Spinal cord (tissue), 10 donors: ENCODE results near the gene TLN1. TPM values are rescaled to one million over a fixed set of nuclear protein-coding genes. Genes with fewer than 3 reads are reported as not detected.

Experiments used
- DNase-seq, 6 donors: peaks; one replicate each; pipeline versions ENCODE4 v3.0.0 to v3.0.0-alpha.2; 2013 to 2015; ENCODE audit warnings: low spot score in 6 of 6, low read depth in 4 of 6
- H3K27ac ChIP-seq: one replicate; pipeline ENCODE4 v1.5.1; 2013; ENCODE audit warnings: low read depth, low read length, control low read depth
- H3K27me3 ChIP-seq: one replicate; pipeline ENCODE4 v1.6.1; 2013; ENCODE audit warnings: low read length; ENCODE audit not compliant: control insufficient read depth, insufficient read depth
- H3K36me3 ChIP-seq: one replicate; pipeline ENCODE4 v1.6.1; 2013; ENCODE audit warnings: low read length; ENCODE audit not compliant: control insufficient read depth, insufficient read depth
- H3K4me1 ChIP-seq: one replicate; pipeline ENCODE4 v1.6.1; 2013; ENCODE audit warnings: low read length; ENCODE audit not compliant: control insufficient read depth, insufficient read depth
- H3K4me3 ChIP-seq: one replicate; pipeline ENCODE4 v1.5.1; 2013; ENCODE audit warnings: low read depth, low read length, control low read depth
- H3K9me3 ChIP-seq: one replicate; pipeline ENCODE4 v1.6.1; 2013; ENCODE audit warnings: low read length; ENCODE audit not compliant: control insufficient read depth, insufficient read depth
- whole genome bisulfite sequencing: methylation state at CpG from one replicate; pipeline ENCODE4 v1.1.5; 2013; ENCODE audit warnings: missing lambda C conversion rate; ENCODE audit not compliant: insufficient coverage; 5-methylcytosine and 5-hydroxymethylcytosine counted together
- polyA plus RNA-seq, 2 donors: library from polyadenylated mRNA; unstranded; fragments of 120-200 nt; gene quantifications; one replicate each; pipeline ENCODE4 v1.2.1, GENCODE V29; 2013; ENCODE audit not compliant: insufficient read length in 2 of 2
- total RNA-seq, 2 donors: library from RNA; depleted of rRNA in 1 of 2; stranded (reverse); fragments of 120-200 nt in 1 of 2; fragments of >200 nt in 1 of 2; gene quantifications; one replicate each; pipeline versions ENCODE4 v1.2.3 to v1.2.4, GENCODE V29; 2013 to 2014
- donor health status: healthy.

TLN1 gene
- total and polyA plus RNA-seq, 4 donors: 73.7 to 135 (median 83.0) TPM

DNA sequence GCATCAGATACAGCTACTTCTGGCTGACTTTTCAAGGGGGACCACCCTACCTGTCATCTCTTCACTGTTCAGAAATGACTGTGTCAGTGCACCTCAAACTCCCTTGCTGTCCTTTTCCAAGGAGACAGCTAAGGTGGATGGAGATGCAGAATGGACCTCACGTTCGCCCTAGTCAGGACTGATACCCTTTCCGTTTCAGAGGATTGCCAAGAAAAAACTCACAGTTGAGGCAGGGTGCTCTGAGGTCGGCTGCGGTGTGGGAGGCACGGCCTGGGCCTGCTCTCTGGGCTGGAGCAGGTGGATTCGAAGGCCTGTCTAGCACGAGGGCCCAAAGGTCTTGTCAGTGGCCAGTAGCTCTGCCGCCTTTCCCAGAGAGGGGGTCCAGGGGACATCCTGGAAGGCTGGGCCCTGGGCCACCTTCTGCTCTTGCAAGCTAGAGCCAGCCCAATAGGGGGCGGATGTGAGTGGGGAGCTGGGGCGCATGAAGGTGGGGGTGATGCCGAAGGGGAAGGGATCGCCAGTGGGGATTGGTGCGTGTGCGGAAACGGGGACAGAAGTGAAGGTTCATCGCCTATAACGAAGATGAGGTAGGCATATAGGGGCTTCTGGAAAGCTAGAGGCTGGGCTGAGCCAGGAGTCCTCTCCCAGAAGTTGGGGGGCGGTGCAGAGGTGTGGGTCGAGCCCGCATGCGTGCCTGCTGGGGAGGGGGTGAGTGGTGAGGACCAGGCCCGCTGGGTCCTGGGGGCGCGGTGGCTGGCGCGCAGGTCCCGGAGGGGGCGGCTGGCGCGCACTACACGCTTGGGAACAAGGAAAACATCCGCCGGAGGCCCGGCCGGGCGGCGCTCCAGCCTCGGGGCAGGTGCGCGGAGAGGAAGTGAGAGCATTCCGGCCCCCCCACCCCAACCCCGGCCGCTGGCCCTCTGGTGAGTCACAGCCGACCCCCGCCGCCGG lies 24.6 kb upstream of the TLN1 start:
- H3K36me3 ChIP-seq: peaks cover 37% of the 10 kb centered on the region
- peak overlapping the region; percentile 79 for H3K4me3 ChIP-seq
- H3K27me3 ChIP-seq: no peaks in the 10 kb centered on the region
- peak in 2 of 6 donors; percentile 82 to 84 for DNase-seq
- H3K9me3 ChIP-seq: no peaks in the 10 kb centered on the region
- peak overlapping the region; percentile 92 for H3K27ac ChIP-seq
- 12% methylated on average over 39 of the region's 48 CpGs for WGBS
- peaks cover 11% of the 10 kb centered on the region for H3K4me1 ChIP-seq

DNA sequence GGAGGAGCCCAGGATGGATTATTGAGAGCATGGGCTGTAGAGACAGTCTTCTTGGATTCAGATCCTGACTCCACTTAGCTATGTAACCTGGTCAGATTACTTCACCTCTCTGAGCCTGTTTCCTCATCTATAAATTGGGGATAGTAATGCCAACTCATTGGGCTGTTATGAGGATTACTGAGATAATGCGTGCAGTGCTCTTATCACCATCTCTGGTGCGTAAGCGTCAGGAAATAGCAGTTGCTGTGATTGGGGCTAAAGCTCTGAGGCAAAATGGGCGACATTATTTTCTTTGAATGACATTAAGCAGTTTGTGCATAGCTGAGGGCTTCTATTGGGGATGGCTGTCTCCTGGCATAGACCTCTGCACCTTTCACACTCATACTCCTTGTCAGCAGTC lies 23.1 kb upstream of the TLN1 start:
- Histone ChIP-seq H3K4me1 (peaks cover 17% of the 10 kb centered on the region), H3K27me3 (no peaks in the 10 kb centered on the region), H3K9me3 (no peaks in the 10 kb centered on the region), H3K4me3 (no peak overlapping the region), H3K27ac (no peak overlapping the region), H3K36me3 (peaks cover 47% of the 10 kb centered on the region)
- DNase-seq: no peak
- 93% methylated on average over 2 of the region's 4 CpGs for WGBS

DNA sequence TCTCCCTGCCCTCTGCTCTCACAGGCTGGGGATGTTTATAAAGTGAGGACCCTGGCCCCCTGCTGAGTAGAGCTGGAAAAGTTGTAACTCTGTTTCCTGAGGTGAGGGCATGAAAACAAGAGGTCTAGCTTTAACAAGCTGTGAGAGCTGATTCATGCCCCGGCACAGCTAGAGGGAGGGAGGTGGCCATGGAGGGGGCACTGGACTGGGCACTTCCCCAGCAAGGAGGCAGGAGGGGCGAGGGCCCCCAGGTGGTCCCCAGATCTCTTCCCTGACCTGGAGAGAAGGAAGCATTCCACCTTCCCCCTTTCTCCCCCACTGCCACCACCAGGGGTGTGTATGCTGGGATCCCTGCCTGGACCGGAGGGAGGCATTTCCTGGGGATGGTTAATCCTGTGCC lies 22.3 kb upstream of the TLN1 start, which contains the start of gene MSMP:
Gene MSMP (minus strand): TSS at position 13 of the 400 bp plus-strand sequence. CDS start 147 bp downstream, outside the sequence.
- no peak within 1 kb of the TSS for H3K4me3 ChIP-seq
- DNase-seq: no peak
- WGBS: 20% methylated on average over 1 of the region's 3 CpGs
- no peak within 1 kb of the TSS for H3K27ac ChIP-seq
- no peaks in the 10 kb centered on the region for H3K27me3 ChIP-seq
- H3K4me1 ChIP-seq: peaks cover 25% of the 10 kb centered on the region
- H3K36me3 ChIP-seq: peaks cover 47% of the 10 kb centered on the region
- H3K9me3 ChIP-seq: no peaks in the 10 kb centered on the region

GRCh38 chr9:35753466-35753865 lies 21.5 kb upstream of the TLN1 start:
- 87% methylated on average over 2 of the region's 5 CpGs for WGBS
- H3K27me3 ChIP-seq: no peaks in the 10 kb centered on the region
- H3K36me3 ChIP-seq: peaks cover 47% of the 10 kb centered on the region
- H3K4me3 ChIP-seq: no peak overlapping the region
- H3K4me1 ChIP-seq: peaks cover 26% of the 10 kb centered on the region
- H3K9me3 ChIP-seq: no peaks in the 10 kb centered on the region
- no peak for DNase-seq
- H3K27ac ChIP-seq: no peak overlapping the region

- Histone ChIP-seq H3K27me3 (no peaks in the 10 kb centered on the region), H3K4me3 (peak overlapping the region; percentile 83), H3K36me3 (peaks cover 46% of the 10 kb centered on the region), H3K4me1 (peaks cover 27% of the 10 kb centered on the region), H3K27ac (peak overlapping the region; percentile 60), H3K9me3 (no peaks in the 10 kb centered on the region)
- WGBS: 54% methylated on average over 3 of the region's 4 CpGs
- DNase-seq: no peak
These were observed 18.2 kb upstream of the TLN1 start for GRCh38 chr9:35750256-35750531.

DNA sequence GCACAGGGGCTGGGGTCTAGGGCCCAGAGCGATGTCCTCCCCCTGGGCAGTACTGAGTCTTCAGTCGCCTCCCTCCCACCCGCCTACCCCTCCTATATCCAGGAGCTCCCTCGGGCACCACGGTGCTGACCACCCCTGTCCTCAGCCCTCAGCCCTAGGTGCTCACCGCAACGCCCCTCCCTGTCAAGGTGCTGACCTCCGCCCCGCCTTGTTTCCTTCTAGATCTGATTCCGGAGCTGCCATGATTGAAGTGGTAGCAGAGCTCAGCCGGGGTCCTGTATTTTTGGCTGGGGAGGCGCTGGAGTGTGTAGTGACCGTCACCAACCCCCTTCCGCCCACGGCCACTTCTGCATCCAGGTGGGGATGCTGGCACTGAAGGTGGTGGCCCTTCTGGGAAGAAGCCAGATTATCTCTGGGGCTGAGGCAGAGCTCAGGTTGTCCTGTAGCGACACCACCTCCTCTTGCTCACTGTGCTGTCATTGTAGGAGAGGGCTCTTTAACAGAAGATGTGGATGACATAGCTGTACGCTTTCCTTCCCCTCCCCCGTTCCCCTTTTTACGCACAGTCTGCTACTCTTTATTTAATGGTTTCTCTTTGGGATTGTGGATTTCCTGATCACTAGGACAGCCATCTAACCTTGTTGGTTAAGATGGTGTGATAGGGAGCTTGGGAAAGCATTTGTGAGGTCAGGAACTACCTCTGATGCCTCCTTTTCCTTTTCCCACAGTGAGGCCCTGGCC lies 17.7 kb upstream of the TLN1 start:
- Histone ChIP-seq H3K36me3 (peaks cover 51% of the 10 kb centered on the region), H3K27ac (peak overlapping the region; percentile 60), H3K4me3 (peak overlapping the region; percentile 83), H3K27me3 (no peaks in the 10 kb centered on the region), H3K9me3 (no peaks in the 10 kb centered on the region), H3K4me1 (peaks cover 31% of the 10 kb centered on the region)
- WGBS: 0% methylated on average over 11 of the region's 19 CpGs
- peak in 2 of 6 donors; percentile 35 to 55 for DNase-seq

- no peaks in the 10 kb centered on the region for H3K27me3 ChIP-seq
- peak in 2 of 6 donors; percentile 87 to 89 for DNase-seq
- 0% methylated on average over 69 of the region's 69 CpGs for WGBS
- no peaks in the 10 kb centered on the region for H3K9me3 ChIP-seq
- H3K27ac ChIP-seq: peak within 1 kb of the TSS; percentile 60
- peaks cover 51% of the 10 kb centered on the region for H3K36me3 ChIP-seq
- peaks cover 31% of the 10 kb centered on the region for H3K4me1 ChIP-seq
- H3K4me3 ChIP-seq: peak within 1 kb of the TSS; percentile 83
These were observed 17.0 kb upstream of the TLN1 start, which contains the start of the genes GBA2 and RGP1 for GRCh38 chr9:35748858-35749514. GBA2 (minus strand) TSS chr9:35749228; CDS start chr9:35748704, 524 bp downstream. RGP1 (plus strand) TSS chr9:35749287; CDS start chr9:35749756, 469 bp downstream.

DNA sequence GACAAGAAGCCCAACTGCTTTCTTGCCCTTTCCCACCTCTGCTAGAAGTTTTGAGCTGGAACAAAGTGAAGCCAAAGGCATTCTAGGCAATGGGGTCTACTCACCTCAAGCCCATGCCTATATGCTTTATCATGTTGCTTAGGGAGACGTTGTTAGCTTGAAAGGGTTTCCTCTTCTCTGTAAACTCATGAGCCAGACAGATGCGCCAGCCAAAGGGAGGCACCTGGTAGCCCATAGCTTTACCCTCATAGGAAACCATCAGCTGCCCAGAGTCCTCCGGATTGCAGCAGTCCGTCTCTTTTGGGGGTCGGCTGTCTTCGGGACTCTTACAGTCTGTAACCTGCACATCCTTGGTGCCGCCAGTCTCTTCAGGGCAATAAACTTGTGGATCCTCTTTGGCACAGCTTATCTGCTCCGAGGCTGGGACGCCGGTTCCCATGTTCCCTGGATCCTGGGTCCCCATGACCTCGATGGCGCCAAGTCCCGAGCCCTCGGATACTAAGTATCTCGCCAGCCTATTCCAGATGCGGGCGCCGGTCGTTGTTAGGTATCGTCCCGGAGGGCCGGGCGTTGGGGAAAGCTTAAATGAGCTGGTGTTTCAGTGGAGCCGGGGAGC lies 16.4 kb upstream of the TLN1 start:
- DNase-seq: no peak
- WGBS: 0% methylated on average over 24 of the region's 24 CpGs
- peaks cover 31% of the 10 kb centered on the region for H3K4me1 ChIP-seq

GRCh38 chr9:35746583-35746982 lies 14.6 kb upstream of the TLN1 start:
- H3K4me1 ChIP-seq: peaks cover 31% of the 10 kb centered on the region
- no peaks in the 10 kb centered on the region for H3K27me3 ChIP-seq
- no peaks in the 10 kb centered on the region for H3K9me3 ChIP-seq
- peaks cover 45% of the 10 kb centered on the region for H3K36me3 ChIP-seq
- peak overlapping the region; percentile 81 for H3K4me3 ChIP-seq
- no peak for DNase-seq
- 64% methylated on average over 1 of the region's 3 CpGs for WGBS
- no peak overlapping the region for H3K27ac ChIP-seq

More for the DNA sequence above, 16.4 kb upstream of the TLN1 start:
- H3K27ac ChIP-seq: peak overlapping the region; percentile 50
- H3K27me3 ChIP-seq: no peaks in the 10 kb centered on the region
- H3K36me3 ChIP-seq: peaks cover 51% of the 10 kb centered on the region
- peak overlapping the region; percentile 81 for H3K4me3 ChIP-seq
- no peaks in the 10 kb centered on the region for H3K9me3 ChIP-seq
